DOHH2 (cell line): ENCODE measurements around the gene BZW1.

ENCODE experiments used
- H3F3A ChIP-seq: fragments of 200-600 bp; sonication (generic), shearing (Covaris generic); 2 replicates; pipeline ENCODE4 v1.6.0; 2016; ENCODE audit warnings: antibody characterized with exemption, mild to moderate bottlenecking; ENCODE audit not compliant: control insufficient read depth, insufficient read depth
- H3K27ac ChIP-seq: fragments of 200-600 bp; sonication (generic); 2 replicates; pipeline ENCODE4 v1.5.1; 2014; ENCODE audit warnings: low read depth, mild to moderate bottlenecking, low read length, moderate library complexity
- H3K27me3 ChIP-seq: fragments of 200-600 bp; sonication (generic); 2 replicates; pipeline ENCODE4 v1.6.1; 2014; ENCODE audit warnings: mild to moderate bottlenecking, low read length, mixed read lengths; ENCODE audit not compliant: control insufficient read depth
- H3K36me3 ChIP-seq: fragments of 200-600 bp; sonication (generic); 2 replicates; pipeline ENCODE4 v1.6.1; 2014; ENCODE audit warnings: mild to moderate bottlenecking, low read length, moderate library complexity, mixed read lengths; ENCODE audit not compliant: control insufficient read depth
- H3K4me1 ChIP-seq: fragments of 200-600 bp; sonication (generic); 2 replicates; pipeline ENCODE4 v1.6.1; 2014; ENCODE audit warnings: mild to moderate bottlenecking, low read length, mixed read lengths; ENCODE audit not compliant: control insufficient read depth
- H3K4me2 ChIP-seq: fragments of 200-600 bp; sonication (generic); 2 replicates; pipeline ENCODE4 v1.6.0; 2014; ENCODE audit warnings: mild to moderate bottlenecking, low read length, moderate library complexity
- H3K4me3 ChIP-seq: fragments of 200-600 bp; sonication (generic); 2 replicates; pipeline ENCODE4 v1.5.1; 2014; ENCODE audit warnings: mild to moderate bottlenecking, low read length, mixed read lengths
- H3K79me2 ChIP-seq: fragments of 200-600 bp; sonication (generic); 2 replicates; pipeline ENCODE4 v1.6.1; 2014; ENCODE audit warnings: mild to moderate bottlenecking, low read length, mixed read lengths; ENCODE audit not compliant: control insufficient read depth
- H3K9me2 ChIP-seq: fragments of 200-600 bp; sonication (generic); replicated peaks from 2 replicates; pipeline ENCODE4 v1.6.1; 2014; ENCODE audit warnings: mild to moderate bottlenecking, low read length, mixed read lengths; ENCODE audit not compliant: control insufficient read depth
- H3K9me3 ChIP-seq: fragments of 200-600 bp; sonication (generic); 2 replicates; pipeline ENCODE4 v1.6.1; 2014; ENCODE audit warnings: antibody characterized with exemption, low read length, mixed read lengths; ENCODE audit not compliant: control insufficient read depth, insufficient read depth
- H4K20me1 ChIP-seq: fragments of 200-600 bp; sonication (generic); 2 replicates; pipeline ENCODE4 v1.6.0; 2014; ENCODE audit warnings: low read depth, mild to moderate bottlenecking, antibody characterized with exemption, low read length, moderate library complexity; ENCODE audit not compliant: control insufficient read depth, insufficient read depth
- CTCF ChIP-seq: fragments of 200-600 bp; sonication (generic); IDR thresholded peaks from one replicate; pipeline ENCODE4 v1.5.1; 2014; ENCODE audit warnings: antibody characterized with exemption, mild to moderate bottlenecking, low read depth, low read length; ENCODE audit not compliant: poor library complexity, severe bottlenecking
- EZH2phosphoT487 ChIP-seq: fragments of 200-600 bp; sonication (generic); IDR thresholded peaks from 2 replicates; pipeline ENCODE4 v1.6.1; 2017; ENCODE audit warnings: borderline replicate concordance, mild to moderate bottlenecking, antibody characterized with exemption, low read length, moderate library complexity, mixed read lengths

Gene BZW1

GRCh38 chr2:200862532-200863000, 50.9 kb downstream of the BZW1 start:
- Histone ChIP-seq H3F3A (peaks cover 29% of the 10 kb centered on the region), H3K36me3 (peaks cover 68% of the 10 kb centered on the region), H3K27ac (peak overlapping the region; percentile 88)

GRCh38 chr2:200863782-200864175, 52.1 kb downstream of the BZW1 start:
- Histone ChIP-seq H4K20me1 (peaks cover 25% of the 10 kb centered on the region), H3K4me2 (peak overlapping the region; percentile 87), H3F3A (peaks cover 26% of the 10 kb centered on the region), H3K27me3 (no peaks in the 10 kb centered on the region), H3K4me3 (peak overlapping the region; percentile 98), H3K36me3 (peaks cover 56% of the 10 kb centered on the region), H3K9me2 (no peaks in the 10 kb centered on the region), H3K4me1 (peaks cover 30% of the 10 kb centered on the region), H3K79me2 (peaks cover 58% of the 10 kb centered on the region), H3K27ac (peak overlapping the region; percentile 88), H3K9me3 (no peaks in the 10 kb centered on the region)
- TF ChIP-seq EZH2phosphoT487 (no peak), CTCF (no peak)

More at GRCh38 chr2:200862532-200863000, 50.9 kb downstream of the BZW1 start:
- no peaks in the 10 kb centered on the region for H3K9me3 ChIP-seq
- H3K4me1 ChIP-seq, result peaks cover 25% of the 10 kb centered on the region
- peak overlapping the region; percentile 98 for H3K4me3 ChIP-seq
- TF ChIP-seq EZH2phosphoT487 (no peak), CTCF (no peak)
- peak overlapping the region; percentile 87 for H3K4me2 ChIP-seq
- no peaks in the 10 kb centered on the region for H3K27me3 ChIP-seq
- peaks cover 70% of the 10 kb centered on the region for H3K79me2 ChIP-seq
- H3K9me2 ChIP-seq, result no peaks in the 10 kb centered on the region
- H4K20me1 ChIP-seq, result peaks cover 29% of the 10 kb centered on the region

GRCh38 chr2:200864176-200865034, 52.7 kb downstream of the BZW1 start, which contains the start of gene CLK1:
TSS of gene CLK1 (minus strand) at chr2:200864658. CDS start at chr2:200861862, 2,796 bp downstream.
- Histone ChIP-seq H3K27me3 (no peaks in the 10 kb centered on the region), H3K4me3 (peak within 1 kb of the TSS; percentile 98), H3K79me2 (peaks cover 51% of the 10 kb centered on the region), H3K9me2 (no peaks in the 10 kb centered on the region), H3K4me2 (peak within 1 kb of the TSS; percentile 87), H4K20me1 (peaks cover 25% of the 10 kb centered on the region), H3K36me3 (peaks cover 50% of the 10 kb centered on the region), H3K4me1 (peaks cover 36% of the 10 kb centered on the region), H3K9me3 (no peaks in the 10 kb centered on the region), H3K27ac (peak within 1 kb of the TSS; percentile 88), H3F3A (peaks cover 25% of the 10 kb centered on the region)
- no peak for TF ChIP-seq CTCF
- no peak for TF ChIP-seq EZH2phosphoT487
